CD4-positive, alpha-beta T cell treated with Interleukin-12 subunit alpha and Interleukin-12 subunit beta, for 1 hour (primary cell): ENCODE data around the gene PPA1.
"Not testable (repeated sequence)": the region's sequence is repeated elsewhere in the genome, so short reads cannot be mapped to it uniquely, and the experiment has no call there.

Source experiments
- DNase-seq: peaks from one replicate; pipeline ENCODE4 v3.0.0-alpha.2; 2020

Gene PPA1

GRCh38 chr10:70198696-70199466, 34.3 kb downstream of the PPA1 start:
- peak; percentile 16 for DNase-seq

GRCh38 chr10:70197235-70197945, 35.8 kb downstream of the PPA1 start:
- peak; percentile 17 for DNase-seq

DNA sequence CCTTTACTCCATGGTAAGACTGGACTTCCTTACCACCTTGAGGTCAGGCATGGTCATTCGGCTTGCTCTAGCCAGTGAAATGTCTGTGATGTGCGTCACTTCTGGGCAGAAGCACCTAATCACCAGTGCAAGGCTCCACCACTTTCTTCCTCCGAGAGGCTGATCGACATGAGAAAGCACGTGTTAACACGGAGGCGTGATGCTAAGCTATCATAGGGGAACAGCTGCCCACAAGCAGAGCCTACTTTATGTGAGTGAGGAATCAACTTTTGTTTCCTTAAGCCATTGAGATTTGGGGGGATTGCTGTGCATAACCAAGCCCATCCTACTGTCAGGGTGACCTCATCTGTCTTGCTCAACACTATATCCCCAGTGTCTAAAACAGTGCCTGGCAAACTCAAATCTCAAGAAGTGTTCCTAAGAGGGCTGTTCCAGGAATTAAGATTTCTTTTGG, 39.8 kb downstream of the PPA1 start:
- DNase-seq = no peak

DNA sequence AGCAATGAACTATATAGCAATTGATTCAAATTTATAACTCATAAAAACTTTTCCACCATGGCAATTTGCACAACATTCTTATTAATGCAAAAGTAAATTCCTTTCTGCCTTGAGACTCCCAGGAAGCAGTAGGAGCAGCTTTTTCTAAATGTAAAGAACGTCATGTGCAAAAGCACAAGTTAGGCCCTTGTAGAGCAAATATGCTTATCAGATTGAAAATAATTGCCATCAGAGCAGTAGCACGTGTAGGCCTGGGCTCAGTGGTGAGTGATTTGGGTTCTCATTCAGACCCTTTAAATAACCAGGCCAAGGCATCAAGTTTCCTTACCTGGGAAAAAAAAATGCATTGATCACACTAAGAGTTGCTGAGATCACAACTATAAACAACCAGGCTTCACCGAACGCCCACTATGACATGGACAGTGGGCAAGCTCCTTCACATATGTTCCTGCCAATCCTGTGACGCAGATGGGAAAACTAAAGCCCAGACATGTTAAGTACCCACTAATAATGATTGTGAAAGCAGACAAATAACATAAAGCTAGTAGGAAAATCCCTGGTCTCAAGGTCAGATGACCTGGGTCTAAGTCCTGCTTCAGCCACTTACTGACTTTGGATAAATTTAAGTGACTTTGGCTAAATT, 40.8 kb downstream of the PPA1 start:
- DNase-seq = no peak

DNA sequence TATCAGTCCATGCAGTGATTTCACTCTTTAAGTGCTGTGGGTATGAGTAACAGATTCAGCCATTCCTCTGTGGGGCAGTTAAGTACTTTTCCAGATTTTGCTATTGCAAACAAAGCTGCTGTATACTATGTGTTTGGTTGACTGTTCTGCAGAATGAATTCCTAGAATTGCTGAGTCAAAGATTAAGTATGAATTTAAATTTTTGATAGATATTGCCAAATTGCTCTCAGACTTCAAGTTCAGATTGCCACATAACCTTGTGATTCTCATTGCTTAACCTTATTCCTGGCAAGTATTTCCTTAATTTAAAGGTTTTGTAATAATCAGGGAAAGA, 41.3 kb downstream of the PPA1 start:
- DNase-seq = no peak

DNA sequence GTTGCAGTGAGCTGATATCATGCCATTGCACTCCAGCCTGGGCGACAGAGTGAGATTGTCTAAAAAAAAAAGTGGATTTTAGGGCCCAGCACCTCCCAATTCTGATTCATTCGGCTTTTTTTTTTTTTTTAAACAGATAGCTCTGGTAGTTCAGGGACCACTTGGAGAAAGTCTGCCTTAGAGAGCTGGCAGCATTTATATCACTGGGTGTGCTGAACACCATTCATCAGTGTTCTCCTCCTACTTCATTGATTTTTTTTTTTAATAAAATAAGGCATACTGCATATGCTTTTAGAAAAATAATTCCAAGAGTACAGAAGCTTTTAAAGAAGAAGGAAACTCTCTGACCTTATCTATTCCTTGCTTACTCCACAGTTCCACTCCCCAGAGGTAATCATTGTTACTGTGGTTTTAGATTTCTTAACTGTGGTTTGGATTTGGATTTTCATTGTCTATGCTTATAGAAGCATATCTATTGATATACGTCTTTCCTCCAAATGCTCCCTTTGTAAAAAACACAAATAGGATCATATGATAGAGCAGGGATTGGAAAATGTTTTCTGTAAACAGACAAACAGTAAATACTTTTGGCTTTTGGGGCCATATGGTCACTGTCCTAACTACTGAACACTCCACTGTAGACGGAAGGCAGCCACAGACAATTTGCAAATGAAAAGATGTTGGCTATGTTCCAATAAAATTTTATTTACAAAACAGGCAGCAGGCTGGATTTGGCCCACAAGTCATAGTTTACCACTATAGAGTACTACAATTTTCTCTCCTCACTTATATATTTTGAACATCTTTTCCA, 41.9 kb downstream of the PPA1 start:
- DNase-seq = no peak

DNA sequence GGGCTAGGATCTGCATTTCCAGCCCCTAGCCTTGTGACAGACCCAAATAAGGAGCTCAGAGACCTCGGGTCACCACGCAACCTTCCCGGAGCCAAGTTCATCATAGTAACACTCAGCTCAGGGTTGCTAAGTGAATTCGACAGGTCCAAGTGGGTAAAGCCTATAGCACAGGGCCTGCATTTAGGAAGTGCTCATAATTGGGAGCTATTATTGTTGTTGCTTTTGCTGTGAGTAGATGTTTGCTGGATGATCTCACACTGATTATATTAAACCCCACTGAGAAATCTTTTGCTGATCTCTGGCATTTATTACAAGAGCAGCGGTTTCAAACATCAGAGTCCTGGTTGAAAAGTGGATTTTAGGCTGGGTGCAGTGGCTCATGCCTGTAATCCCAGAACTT, 42.6 kb downstream of the PPA1 start:
- DNase-seq = no peak

DNA sequence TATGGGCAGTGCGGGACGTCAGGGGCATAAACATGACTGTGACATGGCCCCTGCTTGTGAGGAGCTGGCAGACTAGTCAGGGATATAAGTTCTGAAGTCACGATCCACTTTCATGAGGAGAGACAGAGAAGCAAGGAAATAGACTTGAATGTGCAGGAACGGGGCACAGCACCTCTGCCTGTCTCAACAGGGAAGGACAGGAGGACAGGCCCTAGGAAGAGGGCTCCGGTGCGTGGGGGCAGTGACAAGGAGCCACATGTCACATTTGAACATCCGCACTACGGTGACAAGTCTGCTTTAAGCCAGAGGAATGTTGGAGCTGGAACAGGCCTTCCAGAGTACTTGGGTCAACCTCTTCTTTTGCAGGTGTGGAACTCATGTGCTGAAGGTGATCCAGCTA, 43.1 kb downstream of the PPA1 start:
- DNase-seq = no peak

DNA sequence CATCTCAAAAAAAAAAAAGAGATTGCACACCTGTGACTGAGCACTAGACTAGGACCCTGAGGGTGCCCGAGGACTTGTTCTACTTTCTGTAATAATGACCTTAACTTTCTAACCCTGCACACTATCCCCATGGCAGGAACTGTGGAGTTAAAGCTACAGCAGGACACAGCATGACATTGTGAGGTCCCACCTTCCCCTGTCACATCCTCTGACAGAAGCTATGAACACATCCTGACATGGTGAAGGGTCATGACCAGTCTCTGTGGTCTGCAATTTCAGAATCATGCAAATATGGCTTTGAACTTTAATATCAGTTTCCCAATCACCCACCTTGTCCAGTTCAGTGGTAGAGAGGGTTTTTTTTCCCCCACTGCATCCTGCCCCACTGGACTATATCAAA, 44.5 kb downstream of the PPA1 start:
- no peak for DNase-seq

GRCh38 chr10:70186571-70186970, 46.7 kb downstream of the PPA1 start:
- DNase-seq = no peak

GRCh38 chr10:70186090-70186489, 47.1 kb downstream of the PPA1 start:
- DNase-seq = no peak

DNA sequence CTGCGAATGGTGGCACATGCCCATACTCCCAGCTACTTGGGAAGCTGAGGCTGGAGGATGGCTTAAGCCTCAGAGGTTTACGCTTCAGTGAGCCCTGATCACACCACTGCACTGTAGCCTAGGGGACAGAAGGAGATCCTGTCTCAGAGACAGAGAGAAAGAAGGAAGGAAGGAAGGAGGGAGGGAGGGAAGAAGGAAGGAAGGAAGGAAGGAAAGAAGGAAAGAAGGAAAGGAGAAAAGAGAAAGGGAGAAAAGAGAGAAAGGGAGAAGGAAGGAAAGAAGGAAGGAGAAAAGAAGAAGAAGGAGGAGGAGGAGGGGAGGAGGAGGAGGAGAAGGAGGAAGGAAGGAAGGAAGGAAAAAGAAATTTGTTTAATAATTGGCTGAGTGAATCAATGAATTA, 49.9 kb downstream of the PPA1 start:
- DNase-seq = no peak

DNA sequence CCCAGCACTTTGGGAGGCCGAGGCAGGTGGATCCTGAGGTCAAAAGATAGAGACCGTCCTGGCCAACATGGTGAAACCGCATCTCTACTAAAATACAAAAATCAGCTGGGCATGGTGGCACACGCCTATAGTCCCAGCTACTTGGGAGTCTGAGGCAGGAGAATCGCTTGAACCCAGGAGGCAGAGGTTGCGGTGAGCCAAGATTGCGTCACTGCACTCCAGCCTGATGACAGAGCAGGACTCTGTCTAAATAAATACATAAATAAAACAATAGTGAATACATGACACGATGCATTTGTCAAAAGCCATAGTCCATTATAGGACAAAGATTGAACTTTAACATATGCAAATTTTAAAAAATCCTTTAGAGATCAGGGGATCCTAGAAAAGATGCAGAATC, 54.0 kb downstream of the PPA1 start:
- not testable (repeated sequence) for DNase-seq

GRCh38 chr10:70178139-70178725, 55.0 kb downstream of the PPA1 start:
- no peak for DNase-seq

DNA sequence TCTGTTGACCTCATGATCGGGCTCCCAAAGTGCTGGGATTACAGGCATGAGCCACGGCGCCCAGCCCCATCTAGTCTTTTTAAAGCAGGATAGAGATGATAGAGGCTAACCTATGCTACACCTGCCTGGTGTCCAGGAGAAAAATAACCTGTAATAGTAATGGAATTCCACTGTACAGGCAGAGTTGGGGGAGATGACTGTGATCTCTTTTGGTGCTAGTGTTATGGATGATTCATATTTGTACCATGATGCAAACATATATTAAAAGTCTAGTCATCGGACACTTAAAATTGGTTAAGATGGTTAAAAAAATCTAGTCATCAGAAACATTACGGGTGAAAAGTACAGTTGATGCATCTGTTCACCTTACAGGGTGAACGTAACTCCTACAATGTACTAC, 56.8 kb downstream of the PPA1 start:
- no peak for DNase-seq

DNA sequence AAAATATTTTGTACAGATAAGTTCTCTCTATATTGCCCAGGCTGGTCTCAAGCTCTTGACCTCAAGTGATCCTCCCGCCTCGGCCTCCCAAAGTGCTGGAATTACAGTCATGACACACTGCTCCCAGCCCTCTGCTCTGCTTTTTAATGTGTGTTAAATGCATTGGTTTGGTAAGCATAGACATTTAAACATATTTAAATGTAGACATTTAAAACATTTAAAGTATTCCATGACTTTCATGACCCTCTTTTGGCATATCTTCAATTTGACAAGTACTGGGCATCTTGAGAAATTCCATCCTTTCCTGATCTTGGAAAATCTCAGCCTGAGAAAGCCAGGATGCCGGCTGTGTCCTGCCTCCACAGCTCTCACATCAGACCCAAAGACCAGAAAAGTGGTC, 57.7 kb downstream of the PPA1 start:
- DNase-seq = no peak

- DNase-seq = peak; percentile 65
These were observed 59.0 kb downstream of the PPA1 start for GRCh38 chr10:70174058-70174741.

DNA sequence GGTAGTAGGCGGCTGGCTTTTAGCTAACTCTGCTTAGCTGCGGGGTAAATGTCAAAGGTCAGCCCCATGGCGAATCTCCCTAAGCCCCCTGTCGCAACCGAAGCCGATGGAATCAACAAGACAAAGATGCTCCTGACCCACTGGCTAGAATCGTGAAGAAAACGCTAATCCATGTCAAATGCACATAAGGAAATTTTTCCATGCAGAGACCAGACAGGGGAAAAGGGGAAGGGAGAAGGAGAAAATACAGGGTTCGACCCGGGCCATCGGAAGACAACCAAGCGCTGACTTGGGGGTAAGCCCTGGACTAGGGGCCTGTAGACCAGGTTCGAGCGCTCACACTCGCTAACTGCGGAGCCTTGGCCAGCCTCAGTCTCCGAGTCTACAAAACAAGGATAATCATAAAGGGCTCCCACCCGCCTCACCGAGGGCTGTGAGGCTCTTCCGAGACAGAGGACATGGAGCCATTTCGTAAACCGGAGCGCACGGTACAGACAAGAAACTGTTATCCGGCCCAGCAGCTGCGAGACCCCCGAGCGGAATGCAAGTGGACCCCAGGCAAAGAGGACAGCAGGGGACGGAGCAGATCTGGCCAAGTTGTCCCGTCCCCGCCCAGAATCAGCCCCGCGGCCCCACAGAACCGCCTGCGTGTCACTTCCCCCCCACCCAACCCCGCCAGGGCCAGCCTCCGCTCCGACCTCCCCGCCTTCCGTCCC, 63.4 kb downstream of the PPA1 start:
- no peak for DNase-seq

GRCh38 chr10:70169011-70169410, 64.2 kb downstream of the PPA1 start:
- peak; percentile 50 for DNase-seq

GRCh38 chr10:70167246-70167645, 66.0 kb downstream of the PPA1 start:
- no peak for DNase-seq

- no peak for DNase-seq
These were observed 66.8 kb downstream of the PPA1 start for GRCh38 chr10:70166394-70166793.

DNA sequence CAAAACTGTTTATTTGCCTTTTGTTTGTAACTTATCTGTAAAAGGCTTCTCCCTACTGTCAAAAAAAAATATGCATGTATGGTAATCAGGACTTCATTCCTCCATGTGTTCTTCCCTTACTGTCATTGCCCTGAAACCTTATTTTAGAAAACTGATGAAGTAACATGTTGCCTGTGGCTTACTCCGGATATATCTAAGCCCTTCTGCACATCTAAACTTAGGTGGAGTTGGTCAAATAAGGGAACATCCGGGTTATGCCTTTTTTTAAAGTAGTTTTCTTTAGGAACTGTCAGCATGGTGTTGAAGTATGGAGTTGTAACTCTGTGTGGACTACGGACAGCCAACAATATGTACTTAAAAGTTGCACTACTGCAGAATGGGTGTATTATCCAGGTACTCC, 69.1 kb downstream of the PPA1 start:
- peak; percentile 21 for DNase-seq
